HG03025 (cell line): ENCODE results near the gene RNF146.
"Not testable (repeated sequence)": the region's sequence is repeated elsewhere in the genome, so short reads cannot be mapped to it uniquely, and the experiment has no call there.

Source experiments
- ATAC-seq: cut with Tn5 transposase; IDR thresholded peaks from one replicate; pipeline ENCODE4 v1.9.1; 2021; ENCODE audit warnings: mild to moderate bottlenecking, moderate library complexity; ENCODE audit not compliant: unreplicated experiment, low FRiP score

RNF146 gene

DNA sequence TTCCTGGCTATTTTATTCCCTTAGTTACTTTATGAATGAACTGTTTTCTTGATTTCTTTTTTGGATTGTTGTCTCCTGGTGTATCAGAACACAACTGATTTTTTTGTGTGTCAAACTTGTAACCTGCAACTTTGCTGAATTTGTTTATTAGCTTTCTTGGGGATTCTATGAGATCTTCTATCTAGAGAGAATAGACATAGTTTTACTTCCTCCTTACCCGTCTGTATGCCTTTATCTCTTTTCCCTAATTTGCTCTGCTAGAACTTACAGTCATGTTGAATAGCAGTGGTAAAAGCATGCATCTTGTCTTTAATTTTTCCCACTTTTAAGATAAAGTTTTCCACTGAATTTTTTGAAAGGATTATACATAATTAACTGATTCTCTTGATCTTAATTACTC is 13.2 kb downstream of the RNF146 start:
- ATAC-seq = peak; percentile 70

DNA sequence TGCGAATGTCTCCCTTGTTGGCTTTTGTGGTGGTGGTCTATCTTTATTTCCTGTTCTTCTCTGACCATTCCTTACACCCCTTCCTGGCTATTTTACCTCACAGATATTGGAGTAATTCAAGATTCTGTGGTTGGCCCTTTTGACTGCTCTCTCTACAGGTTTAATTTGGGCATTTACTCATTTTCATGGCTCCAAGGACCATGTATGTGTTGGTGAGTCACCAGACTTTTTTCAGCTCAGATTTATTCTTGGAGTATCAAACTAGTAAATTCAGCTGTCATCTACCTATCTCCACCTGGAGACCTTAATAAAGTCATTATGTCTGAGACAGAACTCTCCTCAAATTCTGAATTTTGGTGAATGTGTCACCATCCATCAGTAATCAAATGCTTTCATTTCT is 15.5 kb downstream of the RNF146 start:
- ATAC-seq = no peak

DNA sequence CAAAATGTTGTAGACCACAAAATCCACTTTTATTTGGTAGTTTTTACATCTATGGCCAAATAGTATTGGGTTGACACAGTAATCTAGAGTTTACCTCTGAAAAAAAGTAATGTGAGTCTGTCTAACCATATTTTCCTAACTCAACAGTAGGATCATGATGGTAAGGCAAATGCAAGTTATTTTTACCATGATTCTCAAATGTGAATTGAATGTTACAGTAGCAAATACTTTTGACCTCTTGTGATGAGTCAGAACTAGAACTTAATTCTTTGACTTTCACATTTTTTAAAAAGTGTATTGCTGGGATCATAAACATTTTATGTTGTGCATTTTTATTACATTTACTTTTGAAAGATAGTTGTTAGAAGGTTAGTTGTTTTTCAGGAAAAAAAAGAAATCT is 22.0 kb downstream of the RNF146 start:
- no peak for ATAC-seq

DNA sequence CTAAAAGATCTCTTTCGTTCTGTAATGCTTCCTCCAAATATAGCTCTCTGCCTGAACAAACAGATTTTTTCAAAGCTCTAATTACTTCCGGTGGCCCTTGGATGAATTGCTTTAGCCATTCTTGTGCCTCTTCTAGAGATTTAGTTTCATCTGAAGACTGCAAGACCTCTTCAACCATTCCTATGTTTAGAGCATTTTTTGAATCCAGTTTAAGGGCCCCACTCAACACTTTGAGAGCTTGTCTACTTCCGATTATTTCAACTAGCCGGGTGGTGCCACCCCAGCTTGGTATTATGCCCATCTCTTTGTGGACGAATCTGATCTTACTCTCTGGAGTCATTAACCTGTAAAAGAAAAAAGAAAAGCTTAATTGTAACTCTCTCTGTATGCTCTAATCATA is 23.3 kb downstream of the RNF146 start:
- no peak for ATAC-seq

DNA sequence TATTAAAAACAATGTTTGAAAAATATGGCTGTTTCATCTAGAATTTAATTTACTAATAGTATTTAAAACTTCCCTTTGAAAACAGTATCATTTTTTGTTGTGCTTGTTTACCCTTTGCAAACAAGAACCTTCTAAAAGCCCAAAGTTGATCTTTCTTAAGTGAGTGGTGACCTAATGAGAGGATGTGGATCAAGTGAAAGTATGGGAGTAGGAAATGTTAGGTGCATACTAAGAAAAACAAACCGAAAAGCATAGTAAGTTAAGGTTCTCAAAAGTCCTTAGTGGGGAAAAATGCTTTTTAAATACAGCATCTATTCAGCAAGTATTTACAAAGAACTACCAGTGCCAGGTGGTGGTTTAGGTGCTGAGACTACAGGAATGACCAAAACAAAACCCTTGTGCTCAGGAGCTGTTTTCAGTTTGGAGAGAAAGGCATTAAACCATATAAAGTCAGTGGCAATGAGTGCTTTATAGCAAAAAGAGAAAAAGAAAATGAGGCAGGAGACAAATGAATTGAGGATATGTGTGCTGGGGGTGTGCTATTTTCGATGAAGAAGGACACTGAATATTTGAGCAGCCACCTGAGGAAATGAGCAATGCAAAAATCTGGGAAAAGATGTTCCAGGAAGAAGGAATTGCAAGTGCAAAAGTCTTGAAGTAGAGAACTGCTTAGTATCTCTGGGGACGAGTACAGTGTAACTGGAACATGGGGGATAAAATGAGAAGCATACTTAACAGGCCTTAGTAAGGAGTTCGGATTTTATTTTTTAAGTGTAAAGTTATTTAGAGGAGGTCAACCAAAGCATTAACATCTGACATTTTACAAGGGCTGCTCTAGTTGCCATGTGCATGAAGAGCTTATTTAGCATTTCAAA is 24.0 kb downstream of the RNF146 start:
- ATAC-seq = peak; percentile 32

DNA sequence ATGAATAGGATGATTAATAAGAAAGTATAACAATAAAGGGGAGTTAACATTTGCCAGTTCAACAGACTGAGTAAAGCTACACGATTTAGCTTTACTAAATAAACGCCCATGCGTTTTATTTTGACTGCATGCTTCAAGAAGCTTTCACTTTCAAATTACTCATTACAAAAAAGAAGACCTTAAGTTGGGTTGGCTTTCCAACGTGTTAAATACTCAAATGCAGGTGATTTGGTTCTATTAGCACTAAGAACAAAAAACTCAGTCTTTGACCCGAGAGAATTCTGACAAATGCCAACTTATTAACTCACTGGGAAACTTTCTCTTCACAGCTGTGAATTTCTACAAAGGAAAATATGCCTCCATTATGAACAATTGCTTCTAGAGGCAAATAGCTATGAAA is 24.8 kb downstream of the RNF146 start:
- ATAC-seq = peak; percentile 84

DNA sequence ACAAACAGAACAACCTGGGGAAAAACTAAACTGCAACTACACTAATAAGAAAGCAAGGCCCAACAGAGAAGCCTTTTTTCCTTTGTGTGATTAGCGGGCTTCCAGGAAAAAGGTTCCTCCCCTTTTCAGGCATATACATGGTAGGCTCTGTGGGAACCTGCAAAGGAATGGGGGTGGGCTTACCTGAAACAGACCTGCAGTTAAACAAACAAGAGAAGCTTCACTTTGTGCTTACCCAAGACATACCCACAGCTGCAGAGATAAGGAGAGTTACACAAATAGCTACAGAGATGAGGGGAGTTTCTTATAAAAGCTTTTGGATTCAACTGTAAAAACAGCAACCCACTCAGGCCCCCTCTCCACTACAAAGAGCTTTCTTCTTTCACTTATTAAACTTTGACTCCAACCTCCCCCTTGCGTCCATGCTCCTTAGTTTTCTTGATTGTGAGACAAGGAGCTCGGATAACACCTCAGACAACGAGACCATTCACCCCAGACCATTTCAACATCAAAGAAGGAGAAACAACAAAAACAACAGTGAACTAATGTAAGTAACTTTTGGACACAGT is 30.9 kb downstream of the RNF146 start:
- no peak for ATAC-seq

DNA sequence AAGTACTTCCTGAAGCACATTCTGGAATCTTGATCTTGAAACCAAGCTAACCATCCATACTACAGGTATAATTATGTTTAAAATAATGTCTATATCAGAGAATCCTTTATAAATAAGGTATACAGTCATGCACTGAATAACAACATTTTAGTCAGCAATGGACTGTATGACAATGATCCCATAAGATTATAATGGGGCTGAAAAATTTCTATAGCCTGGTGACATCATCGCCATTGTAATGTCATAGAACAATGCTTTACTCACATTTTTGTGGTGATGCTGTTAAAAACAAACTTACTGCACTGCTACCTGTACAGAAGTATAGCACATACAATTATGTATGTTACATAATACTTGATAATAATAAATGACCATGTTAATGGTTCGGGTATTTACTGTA is 31.8 kb downstream of the RNF146 start:
- ATAC-seq = no peak

DNA sequence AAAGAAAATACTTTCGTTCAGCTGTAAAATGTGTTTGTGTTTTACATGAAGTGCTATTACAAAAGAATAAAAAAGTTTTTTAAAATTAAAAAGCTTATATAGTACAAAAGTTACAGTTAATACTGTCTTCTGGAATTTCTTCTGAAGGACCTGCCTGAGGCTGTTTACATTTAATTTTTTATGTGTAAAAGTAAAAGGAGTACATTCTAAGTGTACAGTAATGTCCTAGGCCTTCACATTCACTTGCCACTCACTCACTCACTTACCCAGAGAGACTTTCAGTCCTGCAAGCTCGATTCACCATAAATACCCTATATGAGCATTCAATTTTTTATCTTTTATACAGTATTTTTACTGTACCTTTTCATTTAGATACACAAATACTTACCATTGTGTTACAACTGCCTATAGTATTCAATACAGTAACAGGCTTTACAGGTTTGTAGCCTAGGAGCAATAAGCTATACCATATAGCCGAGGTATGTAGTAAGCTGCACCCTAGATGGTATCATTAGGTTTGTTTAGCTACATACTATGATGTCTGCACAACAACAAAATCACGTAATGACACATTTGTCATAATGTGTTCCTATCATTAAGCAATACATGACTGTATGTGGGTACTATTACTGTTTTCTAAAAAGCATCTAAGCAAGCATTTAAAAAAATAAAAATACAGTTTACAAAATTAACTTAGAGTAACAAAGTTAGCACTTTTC is 33.0 kb downstream of the RNF146 start:
- no peak for ATAC-seq

DNA sequence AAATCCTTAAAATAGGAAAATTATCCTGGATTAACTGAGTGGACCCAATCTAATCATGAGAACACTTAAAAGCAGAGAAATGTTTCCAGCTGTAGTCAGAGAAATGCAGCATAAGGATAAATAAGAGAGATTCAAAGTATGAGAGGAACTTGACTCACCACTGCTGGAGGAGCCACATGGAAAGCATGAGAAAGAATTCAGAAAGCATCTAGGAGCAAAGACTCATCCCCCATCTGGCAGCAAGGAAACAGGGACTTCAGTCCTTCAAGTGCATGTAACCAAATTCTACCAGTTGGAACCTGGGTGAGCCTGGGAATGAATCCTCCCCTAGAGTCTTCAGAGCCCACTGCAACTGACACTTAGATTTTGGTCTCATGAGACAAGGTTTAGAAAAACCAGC is 33.7 kb downstream of the RNF146 start:
- ATAC-seq = no peak

DNA sequence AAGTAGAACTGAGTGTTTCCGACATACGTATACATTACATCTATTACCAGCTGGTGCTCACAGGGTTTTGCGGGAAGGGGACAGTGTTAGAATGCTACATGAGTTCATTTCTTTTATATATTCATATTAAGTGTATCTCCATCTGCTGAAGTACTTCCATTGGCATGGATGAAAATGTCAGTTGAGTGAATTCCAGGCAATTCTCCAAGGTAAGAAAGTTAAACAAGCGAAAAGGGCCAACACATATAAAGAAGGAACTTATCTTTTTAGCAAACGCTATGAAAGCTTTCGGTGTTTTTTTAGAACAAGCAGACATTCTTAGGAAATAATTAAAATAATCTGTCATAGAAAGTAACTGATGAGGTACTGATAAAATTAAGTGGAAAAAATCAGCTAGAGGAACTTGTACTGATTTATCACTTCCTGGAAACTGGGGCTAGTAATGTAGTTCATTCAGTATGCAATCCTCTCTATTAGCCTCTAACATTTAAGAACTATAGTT is 34.6 kb downstream of the RNF146 start:
- ATAC-seq = no peak

DNA sequence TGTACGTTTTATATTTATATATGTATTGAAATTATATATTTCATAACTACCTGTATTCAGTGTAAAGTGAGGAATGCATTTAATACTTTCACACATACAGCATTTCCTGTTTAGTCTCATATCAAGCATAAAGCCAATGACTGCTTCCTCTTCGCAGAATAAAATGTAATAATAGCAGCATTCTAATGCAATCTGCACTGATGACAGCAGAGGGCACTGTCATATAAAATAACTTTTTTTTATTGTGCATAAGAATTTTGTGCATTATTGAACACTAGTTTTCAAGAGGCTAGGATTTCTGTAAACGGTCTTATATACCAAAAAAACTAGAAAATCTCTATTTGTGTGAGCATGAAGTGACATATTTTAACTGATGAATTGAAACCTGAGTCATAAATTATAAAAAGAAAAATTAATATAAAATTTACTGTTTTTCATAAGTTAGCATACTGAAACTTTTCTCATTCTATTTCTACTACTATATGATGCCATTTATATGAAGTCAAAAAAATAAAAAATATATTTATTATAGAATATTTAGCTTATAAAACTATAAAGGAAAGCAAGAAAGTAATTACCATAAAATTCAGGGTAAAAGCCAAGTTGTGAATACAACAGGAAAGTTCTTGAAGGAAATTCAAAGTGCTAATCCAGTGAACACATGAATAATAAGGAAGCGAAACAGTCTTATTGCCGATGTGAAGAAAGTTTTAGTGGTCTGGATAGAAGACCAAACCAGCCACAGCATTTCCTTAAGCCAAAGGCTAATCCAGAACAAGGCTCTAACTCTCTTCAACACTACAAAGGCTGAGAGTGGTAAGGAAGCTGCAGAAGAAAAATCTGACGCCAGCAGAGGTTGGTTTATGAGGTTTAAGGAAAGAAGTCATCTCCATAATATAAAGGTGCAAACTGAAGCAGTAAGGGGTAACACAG is 36.3 kb downstream of the RNF146 start:
- ATAC-seq = no peak

DNA sequence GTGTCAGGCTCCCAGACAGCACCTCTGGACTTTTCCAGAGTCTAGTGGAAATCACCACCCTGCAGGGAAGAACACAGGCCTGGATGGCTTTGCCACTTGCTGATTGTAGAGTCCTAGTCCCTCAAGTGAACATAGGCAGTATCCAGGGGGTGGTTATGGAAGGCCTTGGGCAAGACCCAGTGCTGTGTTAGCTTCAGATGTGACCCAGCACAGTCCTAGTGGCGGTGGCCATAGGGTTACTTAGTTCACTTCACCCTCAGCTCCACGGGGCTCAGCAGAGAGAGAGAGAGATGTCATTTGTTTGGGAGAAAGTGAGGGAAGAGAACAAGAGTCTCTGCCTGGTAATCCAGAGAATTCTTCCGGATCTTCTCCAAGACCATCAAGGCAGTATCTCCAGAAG is 37.3 kb downstream of the RNF146 start:
- ATAC-seq = no peak

DNA sequence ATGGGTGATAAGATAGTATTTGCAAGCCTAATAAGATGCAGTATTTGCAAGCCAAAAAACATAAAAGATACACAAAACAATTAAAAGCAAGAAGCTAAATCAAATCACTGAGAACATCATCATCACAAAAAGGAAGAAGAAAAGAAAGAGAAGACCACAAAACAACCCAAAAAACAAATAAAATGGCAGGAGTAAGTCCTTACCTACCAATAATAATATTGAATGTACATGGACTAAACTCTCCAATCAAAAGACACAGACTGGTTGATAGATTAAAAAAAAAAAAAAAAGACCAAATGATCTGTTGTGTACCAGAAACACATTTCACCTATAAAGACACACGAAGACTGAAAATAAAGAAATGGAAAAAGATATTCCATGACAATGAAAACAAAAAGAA is 39.1 kb downstream of the RNF146 start:
- ATAC-seq = no peak

DNA sequence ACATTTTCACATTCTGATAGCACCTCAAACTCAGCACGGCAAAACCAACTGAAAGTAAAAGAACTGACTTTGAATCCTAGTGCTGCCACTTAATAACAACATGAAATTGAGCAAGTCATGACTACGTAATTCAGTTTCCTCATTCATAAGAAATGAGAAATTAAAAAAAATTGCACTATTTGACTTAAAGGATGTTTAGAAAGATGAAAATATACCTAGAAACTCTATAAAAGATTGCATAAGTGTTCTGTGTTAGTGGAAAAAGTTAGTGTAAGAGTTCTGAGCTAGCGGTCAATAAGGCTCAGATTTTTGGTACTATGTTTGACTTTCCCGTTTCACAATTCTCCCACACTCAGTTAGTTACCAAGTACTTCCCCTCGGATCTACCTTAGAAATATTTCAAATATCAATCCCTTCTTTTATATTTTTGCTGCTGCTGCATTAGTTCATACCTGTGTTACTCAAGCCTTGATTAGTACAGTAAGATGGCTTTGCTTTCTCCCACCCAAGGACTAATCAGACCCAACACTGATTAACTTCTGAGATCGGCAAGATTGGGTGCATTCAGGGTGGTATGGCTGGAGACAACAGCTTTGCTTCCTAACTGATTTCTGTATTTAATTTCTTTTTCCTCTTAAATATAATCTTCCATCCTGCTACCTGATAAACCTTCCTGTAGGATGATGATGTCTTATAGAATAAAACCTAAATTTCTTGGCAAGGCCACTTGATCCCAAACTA is 50.9 kb downstream of the RNF146 start:
- ATAC-seq = no peak

DNA sequence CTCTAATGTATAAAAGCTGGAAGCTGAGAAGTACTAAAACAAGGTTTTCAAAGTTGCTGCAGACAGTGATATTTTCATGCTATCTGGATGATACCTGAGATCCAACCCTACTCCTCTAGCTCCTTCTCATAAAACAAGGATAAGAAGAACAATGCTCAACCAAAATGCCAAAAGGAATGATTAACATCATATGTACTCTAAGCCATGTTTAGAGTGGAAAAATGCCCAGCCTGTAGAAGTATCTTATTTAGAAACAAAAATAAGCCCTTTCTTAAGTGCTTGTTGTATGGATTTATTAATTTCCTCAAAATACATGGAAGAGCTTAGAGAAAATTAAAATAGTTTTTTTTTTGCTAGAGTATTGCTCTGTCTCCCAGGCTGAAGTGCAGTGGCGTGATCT is 53.0 kb downstream of the RNF146 start:
- no peak for ATAC-seq

DNA sequence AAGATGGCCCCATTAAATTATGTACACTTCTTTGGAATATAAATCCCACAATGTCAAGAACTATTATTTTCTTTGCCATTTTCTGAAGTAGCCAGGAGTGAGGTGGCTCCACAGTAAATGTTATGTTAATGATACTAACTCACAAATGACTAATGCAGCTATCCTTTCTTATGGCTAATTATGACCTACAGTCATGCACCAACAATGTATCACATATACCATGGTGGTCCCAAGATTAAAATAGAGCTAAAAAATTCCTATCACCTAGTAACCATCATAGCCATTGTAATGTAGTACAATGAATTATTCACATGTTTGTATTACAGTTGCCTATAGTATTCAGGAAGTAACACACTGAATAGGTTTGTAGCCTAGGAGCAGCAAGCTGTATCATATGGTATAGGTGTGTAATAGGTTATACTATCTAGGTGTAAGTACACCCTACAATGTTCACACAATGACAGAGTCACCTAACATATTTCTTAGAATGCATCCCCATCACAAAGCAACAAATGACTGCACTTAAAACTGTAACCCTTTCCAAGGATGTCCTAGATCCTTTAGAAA is 61.5 kb downstream of the RNF146 start:
- ATAC-seq = no peak

DNA sequence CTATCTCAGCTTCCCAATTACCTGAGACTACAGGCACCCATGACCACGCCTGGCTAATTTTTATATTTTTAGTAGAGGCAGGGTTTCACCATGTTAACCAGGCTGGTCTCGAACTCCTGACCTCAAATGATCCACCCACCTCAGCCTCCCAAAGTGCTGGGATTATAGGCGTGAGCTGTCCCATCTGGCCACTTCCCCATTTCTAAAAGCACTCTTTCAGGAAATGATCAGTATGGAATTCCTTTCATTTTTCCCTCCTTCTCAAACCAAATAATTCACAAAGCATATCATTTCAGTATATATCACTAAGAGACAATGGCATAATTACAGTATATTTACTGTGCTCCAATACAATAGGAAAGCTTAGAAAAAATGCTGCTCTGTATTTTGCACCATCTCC is 64.6 kb downstream of the RNF146 start:
- not testable (repeated sequence) for ATAC-seq

DNA sequence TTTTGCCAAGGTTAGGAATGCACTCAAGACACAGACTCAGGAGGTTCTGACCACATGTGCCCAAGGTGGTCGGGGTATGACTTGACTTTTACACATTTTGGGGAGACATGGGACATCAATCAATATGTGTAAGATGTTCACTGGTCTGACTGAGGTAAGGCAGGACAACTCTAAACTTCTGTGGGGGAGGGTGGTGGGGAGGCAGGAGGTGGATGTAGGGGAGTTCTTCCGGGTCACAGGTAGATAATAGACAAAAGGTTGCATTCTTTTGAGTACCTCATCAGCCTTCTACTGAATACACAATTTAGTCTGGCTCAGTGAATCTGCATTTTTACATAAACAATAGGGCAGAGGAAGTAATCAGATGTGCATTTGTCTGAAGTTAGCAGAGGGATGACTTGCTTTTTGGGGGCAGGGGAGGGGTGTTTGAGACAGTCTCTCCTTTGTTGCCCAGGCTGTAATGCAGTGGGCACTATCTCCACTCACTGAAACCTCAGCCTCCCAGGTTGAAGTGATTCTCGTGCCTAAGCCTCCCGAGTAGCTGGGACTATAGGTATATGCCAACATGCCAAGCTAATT is 65.8 kb downstream of the RNF146 start:
- no peak for ATAC-seq
